GDM1 (cell line): ENCODE measurements around the gene IL4R.

Experiments used
- DNase-seq: peaks from one replicate; lab custom pipeline; 2025; lab: John Stamatoyannopoulos, UW

The IL4R gene

GRCh38 chr16:27330542-27330941 lies 16.8 kb downstream of the IL4R start:
- DNase-seq = no peak

GRCh38 chr16:27332105-27332504 lies 18.3 kb downstream of the IL4R start:
- DNase-seq = peak; percentile 39

- no peak for DNase-seq
Observed at GRCh38 chr16:27333104-27333503, 19.3 kb downstream of the IL4R start.

GRCh38 chr16:27333549-27333948 lies 19.8 kb downstream of the IL4R start:
- DNase-seq = no peak

GRCh38 chr16:27334192-27334764 lies 20.5 kb downstream of the IL4R start:
- DNase-seq = no peak

- no peak for DNase-seq
Observed at GRCh38 chr16:27334838-27335237, 21.1 kb downstream of the IL4R start.

GRCh38 chr16:27335349-27336053 lies 21.7 kb downstream of the IL4R start:
- no peak for DNase-seq

- no peak for DNase-seq
Observed at GRCh38 chr16:27337024-27337423, 23.2 kb downstream of the IL4R start.

- no peak for DNase-seq
Observed at GRCh38 chr16:27339180-27339579, 25.4 kb downstream of the IL4R start.

GRCh38 chr16:27340654-27341053 lies 26.9 kb downstream of the IL4R start:
- no peak for DNase-seq

- DNase-seq = no peak
Observed at GRCh38 chr16:27341549-27341948, 27.8 kb downstream of the IL4R start.

GRCh38 chr16:27341971-27342370 lies 28.2 kb downstream of the IL4R start:
- no peak for DNase-seq

GRCh38 chr16:27344721-27345120 lies 30.9 kb downstream of the IL4R start:
- DNase-seq = no peak

GRCh38 chr16:27345201-27345600 lies 31.4 kb downstream of the IL4R start:
- no peak for DNase-seq

GRCh38 chr16:27346819-27347218 lies 33.0 kb downstream of the IL4R start:
- no peak for DNase-seq

GRCh38 chr16:27347930-27348685 lies 34.3 kb downstream of the IL4R start:
- DNase-seq = no peak

GRCh38 chr16:27349276-27349675 lies 35.5 kb downstream of the IL4R start:
- DNase-seq = no peak

GRCh38 chr16:27350006-27350405 lies 36.2 kb downstream of the IL4R start:
- no peak for DNase-seq

GRCh38 chr16:27351989-27352388 lies 38.2 kb downstream of the IL4R start:
- no peak for DNase-seq

GRCh38 chr16:27353853-27354252 lies 40.1 kb downstream of the IL4R start:
- no peak for DNase-seq

GRCh38 chr16:27355610-27356009 lies 41.8 kb downstream of the IL4R start:
- no peak for DNase-seq

- DNase-seq = no peak
Observed at GRCh38 chr16:27356794-27357193, 43.0 kb downstream of the IL4R start.

- no peak for DNase-seq
Observed at GRCh38 chr16:27359051-27359450, 45.3 kb downstream of the IL4R start.
